ENCODE results near the gene BCORL1. TPM values are rescaled to one million over a fixed set of nuclear protein-coding genes. Genes with fewer than 3 reads are reported as not detected.

Gene BCORL1, protein sequence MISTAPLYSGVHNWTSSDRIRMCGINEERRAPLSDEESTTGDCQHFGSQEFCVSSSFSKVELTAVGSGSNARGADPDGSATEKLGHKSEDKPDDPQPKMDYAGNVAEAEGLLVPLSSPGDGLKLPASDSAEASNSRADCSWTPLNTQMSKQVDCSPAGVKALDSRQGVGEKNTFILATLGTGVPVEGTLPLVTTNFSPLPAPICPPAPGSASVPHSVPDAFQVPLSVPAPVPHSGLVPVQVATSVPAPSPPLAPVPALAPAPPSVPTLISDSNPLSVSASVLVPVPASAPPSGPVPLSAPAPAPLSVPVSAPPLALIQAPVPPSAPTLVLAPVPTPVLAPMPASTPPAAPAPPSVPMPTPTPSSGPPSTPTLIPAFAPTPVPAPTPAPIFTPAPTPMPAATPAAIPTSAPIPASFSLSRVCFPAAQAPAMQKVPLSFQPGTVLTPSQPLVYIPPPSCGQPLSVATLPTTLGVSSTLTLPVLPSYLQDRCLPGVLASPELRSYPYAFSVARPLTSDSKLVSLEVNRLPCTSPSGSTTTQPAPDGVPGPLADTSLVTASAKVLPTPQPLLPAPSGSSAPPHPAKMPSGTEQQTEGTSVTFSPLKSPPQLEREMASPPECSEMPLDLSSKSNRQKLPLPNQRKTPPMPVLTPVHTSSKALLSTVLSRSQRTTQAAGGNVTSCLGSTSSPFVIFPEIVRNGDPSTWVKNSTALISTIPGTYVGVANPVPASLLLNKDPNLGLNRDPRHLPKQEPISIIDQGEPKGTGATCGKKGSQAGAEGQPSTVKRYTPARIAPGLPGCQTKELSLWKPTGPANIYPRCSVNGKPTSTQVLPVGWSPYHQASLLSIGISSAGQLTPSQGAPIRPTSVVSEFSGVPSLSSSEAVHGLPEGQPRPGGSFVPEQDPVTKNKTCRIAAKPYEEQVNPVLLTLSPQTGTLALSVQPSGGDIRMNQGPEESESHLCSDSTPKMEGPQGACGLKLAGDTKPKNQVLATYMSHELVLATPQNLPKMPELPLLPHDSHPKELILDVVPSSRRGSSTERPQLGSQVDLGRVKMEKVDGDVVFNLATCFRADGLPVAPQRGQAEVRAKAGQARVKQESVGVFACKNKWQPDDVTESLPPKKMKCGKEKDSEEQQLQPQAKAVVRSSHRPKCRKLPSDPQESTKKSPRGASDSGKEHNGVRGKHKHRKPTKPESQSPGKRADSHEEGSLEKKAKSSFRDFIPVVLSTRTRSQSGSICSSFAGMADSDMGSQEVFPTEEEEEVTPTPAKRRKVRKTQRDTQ (N-terminal part only)
- total RNA-seq = 27.7 to 28.9 TPM (median 28.0 TPM) in 3 replicates

DNA sequence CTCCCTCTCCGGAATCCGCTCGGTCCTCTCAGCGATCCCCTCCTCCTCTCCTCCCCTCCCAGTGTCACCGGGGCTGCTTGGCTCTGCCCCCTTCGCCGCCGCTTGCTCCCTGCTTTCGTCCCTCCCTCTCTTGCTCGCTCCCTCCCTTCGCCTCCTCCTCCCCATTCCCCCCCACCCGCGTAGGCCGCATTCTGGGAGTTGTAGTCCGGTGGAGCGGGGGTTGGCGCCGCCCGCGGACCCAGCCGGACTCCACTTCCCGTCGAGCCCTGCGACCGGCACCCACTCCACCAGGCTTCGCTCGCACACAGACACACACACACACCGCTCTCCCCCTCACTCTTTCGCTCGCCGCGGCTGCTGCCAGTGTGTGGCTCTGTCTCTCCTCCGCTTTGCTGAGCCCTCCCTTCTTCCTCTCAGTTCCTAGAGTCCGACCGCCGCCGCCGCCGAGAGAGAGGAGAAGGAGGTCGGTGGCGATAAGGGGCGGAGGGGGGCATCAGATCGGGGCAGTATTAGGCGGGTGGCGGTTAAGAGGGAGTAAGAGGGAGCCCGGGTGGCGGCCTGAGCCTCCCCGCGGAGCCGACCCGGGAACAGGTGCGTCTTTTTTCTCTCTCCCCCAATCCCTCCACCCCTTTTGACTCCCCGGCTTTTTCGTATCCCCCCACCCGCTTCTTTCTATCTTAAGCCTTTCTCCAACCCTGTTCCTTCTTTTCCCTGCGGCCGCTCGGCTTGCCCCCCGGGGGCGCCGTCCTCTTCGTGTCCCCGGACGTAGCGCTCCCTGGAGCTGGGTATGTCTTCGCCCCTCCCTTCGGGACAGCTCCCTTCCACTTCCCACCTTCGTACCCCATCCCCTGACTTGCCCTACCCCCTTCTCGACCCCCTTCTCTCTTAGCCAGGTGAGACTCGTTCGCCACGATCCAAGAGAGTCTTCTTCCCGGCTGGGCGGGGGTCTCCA lies at the start of gene BCORL1:
TSS of gene BCORL1 (plus strand) at position 336 of the 952 bp plus-strand sequence. CDS start 22,597 bp downstream, outside the sequence.
- Mint-ChIP-seq H3K36me3 (peaks cover 2% of the 10 kb centered on the region), H3K4me3 (no peak within 1 kb of the TSS), H3K27ac (peak within 1 kb of the TSS; percentile 81), H3K9me3 (peaks cover 10% of the 10 kb centered on the region), H3K4me1 (peaks cover 11% of the 10 kb centered on the region), H3K27me3 (ENCODE audit: low read depth) (no peaks in the 10 kb centered on the region)
- DNase-seq (ENCODE audit: low spot score in 2 of 2, unreplicated experiment in 2 of 2) = peak; percentile 76 to 84
- TF ChIP-seq, protein P1, sequence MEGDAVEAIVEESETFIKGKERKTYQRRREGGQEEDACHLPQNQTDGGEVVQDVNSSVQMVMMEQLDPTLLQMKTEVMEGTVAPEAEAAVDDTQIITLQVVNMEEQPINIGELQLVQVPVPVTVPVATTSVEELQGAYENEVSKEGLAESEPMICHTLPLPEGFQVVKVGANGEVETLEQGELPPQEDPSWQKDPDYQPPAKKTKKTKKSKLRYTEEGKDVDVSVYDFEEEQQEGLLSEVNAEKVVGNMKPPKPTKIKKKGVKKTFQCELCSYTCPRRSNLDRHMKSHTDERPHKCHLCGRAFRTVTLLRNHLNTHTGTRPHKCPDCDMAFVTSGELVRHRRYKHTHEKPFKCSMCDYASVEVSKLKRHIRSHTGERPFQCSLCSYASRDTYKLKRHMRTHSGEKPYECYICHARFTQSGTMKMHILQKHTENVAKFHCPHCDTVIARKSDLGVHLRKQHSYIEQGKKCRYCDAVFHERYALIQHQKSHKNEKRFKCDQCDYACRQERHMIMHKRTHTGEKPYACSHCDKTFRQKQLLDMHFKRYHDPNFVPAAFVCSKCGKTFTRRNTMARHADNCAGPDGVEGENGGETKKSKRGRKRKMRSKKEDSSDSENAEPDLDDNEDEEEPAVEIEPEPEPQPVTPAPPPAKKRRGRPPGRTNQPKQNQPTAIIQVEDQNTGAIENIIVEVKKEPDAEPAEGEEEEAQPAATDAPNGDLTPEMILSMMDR (IDR thresholded peaks at IDR 0.05; ENCODE audit: unreplicated experiment) = no peak

DNA sequence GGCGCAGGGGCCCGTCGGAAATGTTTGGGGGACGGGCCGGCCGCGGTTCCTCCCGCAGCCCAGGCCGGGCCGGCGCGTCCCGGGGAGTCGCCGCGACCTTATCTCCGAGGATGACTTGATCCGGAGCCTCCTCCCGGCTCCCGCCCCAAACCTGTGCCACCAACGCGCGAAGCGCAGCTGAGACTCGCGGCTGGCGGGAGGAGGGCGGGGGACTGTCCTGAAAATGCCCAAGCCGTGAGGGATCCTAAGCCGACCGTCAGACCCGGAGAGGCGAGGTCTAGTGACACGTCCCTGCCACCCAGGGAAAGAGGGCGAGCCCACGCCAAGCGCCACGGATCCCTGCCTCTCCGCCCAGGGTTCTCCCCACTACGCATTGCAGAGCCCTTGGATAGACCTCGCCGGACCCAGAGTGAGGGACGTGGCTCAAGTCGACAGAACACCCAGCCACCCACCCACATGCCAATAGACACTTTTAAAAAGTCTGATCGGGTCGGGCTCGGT lies 49.6 kb upstream of the BCORL1 start:
- H3K27me3 Mint-ChIP-seq (ENCODE audit: low read depth) = peaks cover 40% of the 10 kb centered on the region
- TF ChIP-seq, protein P1 (IDR thresholded peaks at IDR 0.05; ENCODE audit: unreplicated experiment) = no peak
- peaks cover 4% of the 10 kb centered on the region for H3K36me3 Mint-ChIP-seq
- peak in 1 of 2 experiments; percentile 45 for DNase-seq (ENCODE audit: low spot score in 2 of 2, unreplicated experiment in 2 of 2)
- no peak overlapping the region for H3K27ac Mint-ChIP-seq
- H3K9me3 Mint-ChIP-seq = peaks cover 11% of the 10 kb centered on the region
- H3K4me3 Mint-ChIP-seq = peak overlapping the region; percentile 60
- no peaks in the 10 kb centered on the region for H3K4me1 Mint-ChIP-seq

DNA sequence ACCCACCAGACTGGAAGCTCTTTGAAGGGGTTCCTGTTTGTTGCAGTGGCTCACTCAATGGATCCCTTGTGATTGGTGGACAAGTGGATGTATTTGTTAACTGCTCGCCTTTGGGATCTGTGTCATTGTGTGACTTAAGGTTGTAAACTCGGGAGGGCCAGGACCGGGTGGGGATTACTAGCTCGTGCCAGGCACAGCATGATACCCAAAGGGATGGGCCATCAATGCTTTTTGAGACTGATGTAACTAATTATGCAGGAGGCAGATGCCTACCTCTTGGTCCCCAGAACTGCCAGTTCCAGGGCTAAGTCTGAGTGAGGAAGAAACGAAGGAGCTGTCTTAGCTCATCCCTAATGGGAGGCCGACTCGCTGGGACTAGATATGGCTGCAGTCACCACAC lies 48.7 kb upstream of the BCORL1 start:
- H3K36me3 Mint-ChIP-seq = peaks cover 4% of the 10 kb centered on the region
- peaks cover 11% of the 10 kb centered on the region for H3K9me3 Mint-ChIP-seq
- DNase-seq (ENCODE audit: low spot score in 2 of 2, unreplicated experiment in 2 of 2) = no peak
- TF ChIP-seq, protein P1 (IDR thresholded peaks at IDR 0.05; ENCODE audit: unreplicated experiment) = no peak
- no peaks in the 10 kb centered on the region for H3K4me1 Mint-ChIP-seq
- H3K4me3 Mint-ChIP-seq = peak overlapping the region; percentile 57
- peaks cover 47% of the 10 kb centered on the region for H3K27me3 Mint-ChIP-seq (ENCODE audit: low read depth)
- H3K27ac Mint-ChIP-seq = no peak overlapping the region

DNA sequence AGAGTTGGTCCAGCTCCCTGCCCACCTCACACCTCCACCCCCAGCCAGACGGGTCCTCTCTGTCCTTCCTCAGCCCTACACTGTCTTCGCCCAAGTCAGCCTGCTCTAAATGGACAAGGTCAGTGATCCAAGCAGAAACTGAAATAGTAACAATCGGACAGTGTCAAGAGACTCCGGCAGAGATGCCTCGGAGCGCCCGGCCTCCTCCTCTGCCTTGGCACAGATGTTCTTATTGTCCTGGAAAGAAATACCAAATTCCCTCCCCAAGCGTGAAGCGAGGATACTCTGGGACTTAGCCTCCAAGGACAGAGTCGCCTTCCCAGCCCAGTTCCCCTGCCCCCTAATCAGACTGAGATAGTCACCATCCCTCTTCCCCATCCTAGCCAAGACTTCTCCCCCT lies 48.0 kb upstream of the BCORL1 start:
- no peak overlapping the region for H3K4me3 Mint-ChIP-seq
- no peaks in the 10 kb centered on the region for H3K4me1 Mint-ChIP-seq
- no peaks in the 10 kb centered on the region for H3K36me3 Mint-ChIP-seq
- no peak for DNase-seq (ENCODE audit: low spot score in 2 of 2, unreplicated experiment in 2 of 2)
- no peak overlapping the region for H3K27ac Mint-ChIP-seq
- TF ChIP-seq, protein P1 (IDR thresholded peaks at IDR 0.05; ENCODE audit: unreplicated experiment) = no peak
- peaks cover 7% of the 10 kb centered on the region for H3K9me3 Mint-ChIP-seq
- H3K27me3 Mint-ChIP-seq (ENCODE audit: low read depth) = peaks cover 52% of the 10 kb centered on the region
